HuH-7 (cell line): ENCODE measurements around the gene TESK2.
"Not testable (repeated sequence)": the region's sequence is repeated elsewhere in the genome, so short reads cannot be mapped to it uniquely, and the experiment has no call there.

ENCODE experiments used
- DNase-seq: peaks from one replicate; pipeline ENCODE4 v3.0.0; 2011; ENCODE audit warnings: low spot score

TESK2 gene

DNA sequence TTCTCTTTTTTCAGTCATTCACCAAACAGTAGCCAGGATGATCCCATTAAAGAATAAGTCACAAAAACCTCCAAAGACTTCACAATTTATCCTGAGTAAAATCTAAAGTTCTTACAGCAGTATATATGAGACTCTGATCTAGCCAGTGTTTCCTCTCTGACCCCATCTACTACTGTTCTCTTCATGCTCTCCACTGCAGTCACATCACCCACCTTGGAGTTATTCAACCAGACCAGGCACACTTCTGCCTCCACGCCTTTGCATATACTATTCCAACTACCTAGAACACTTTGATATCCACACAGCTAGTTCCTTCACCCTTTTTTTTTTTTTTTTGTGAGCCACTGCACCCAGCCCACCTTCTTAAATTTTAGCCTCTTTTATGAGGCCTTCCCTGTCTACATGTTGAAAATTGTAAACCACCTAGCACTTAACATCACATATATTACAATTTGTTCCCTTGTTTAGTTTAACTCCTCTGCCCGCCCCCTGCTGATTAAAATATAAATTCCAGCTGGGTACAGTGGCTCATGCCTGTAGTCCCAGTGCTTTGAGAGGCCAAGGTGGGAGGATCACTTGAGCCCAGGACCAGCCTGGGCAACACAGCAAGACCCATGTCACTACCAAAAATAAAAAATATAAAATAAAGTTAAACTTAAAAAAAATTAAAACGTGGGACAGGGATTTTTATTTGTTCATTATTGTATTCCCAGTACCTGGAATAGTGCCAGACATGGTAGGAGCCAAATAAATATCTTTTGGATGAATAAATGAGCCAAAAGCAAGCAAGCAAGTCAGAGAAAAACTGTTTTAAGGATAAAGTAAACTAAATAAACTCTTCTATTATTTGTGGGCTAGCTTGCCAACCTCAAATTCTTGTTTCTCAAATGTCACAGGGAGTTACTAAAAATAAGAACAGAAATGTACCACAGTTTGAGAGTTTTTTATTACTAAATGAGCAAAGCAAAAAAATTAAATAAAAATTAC is 115.6 kb downstream of the TESK2 start:
- no peak for DNase-seq

DNA sequence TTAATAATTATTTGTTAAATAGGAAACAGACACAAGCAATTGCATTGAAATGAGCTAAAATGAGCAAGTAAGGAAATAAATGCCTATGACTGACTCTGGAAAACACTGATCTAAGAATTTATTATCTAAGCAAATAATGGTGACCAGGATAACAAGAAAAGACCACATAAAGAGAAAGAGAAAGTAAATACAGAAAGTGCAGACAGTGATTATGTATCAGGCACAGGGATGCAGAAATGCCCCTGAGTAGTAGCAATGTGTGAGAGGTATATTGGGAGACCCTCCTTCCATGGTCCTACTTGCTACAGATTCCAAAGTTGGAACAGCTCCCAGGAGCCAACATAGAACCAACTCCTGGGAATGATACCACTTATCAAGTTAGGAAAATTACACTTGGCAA is 117.4 kb downstream of the TESK2 start:
- DNase-seq: no peak

DNA sequence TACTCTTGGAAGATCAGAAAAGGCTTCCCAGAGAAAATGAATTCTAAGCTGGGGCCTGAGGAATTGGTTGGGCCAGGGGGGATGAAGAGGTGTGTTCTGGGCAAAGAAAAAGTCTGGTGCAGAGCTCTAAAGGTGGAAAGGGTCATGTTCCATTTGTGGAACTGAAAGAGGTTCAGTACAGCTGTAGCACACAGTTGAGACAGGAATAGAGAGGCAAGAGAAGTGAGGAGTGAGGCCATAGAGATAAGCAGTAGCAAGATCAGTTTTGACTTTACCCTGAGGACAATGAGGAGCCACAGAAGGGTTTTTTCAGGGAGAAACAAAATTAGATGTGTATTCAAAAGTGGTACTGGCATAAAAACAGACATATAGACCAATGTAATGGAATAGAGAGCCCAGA is 120.4 kb downstream of the TESK2 start:
- no peak for DNase-seq

DNA sequence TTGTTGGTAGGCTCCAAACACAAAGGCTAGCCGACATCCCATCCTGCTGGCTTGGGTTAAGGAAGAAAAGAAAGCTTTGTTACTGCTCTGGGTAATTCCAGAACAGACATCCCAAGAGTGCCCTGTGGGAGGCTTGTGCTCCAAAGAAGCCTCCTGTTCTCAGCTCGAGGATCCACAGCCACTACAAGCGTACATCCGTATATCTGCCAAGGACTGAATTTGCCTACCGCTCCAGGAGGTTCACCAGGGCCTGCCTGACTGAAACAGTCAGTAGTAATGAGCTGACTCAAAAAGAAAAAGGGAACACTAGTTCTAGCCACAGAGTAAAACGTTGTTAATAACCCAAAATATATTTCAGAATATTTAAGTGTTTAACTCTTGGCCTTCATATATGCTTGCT is 125.9 kb downstream of the TESK2 start:
- no peak for DNase-seq

DNA sequence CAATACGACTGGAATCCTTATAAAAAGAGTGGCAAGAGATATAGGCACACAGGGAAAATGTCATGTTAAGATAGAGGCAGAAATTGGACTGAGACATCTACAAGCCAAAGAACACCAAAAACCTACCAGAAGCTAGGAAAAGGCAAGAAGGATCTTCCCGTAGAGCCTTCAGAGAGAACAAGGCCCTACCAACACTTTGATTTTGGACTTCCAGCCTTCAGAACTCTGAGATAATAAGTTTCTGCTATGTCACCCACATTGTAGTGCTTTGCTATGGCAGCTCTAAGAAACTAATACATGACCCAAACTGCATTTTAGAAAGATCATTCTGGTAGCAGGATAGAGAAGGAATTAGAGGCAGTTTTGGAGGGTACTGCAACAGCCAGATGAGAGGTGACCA is 126.7 kb downstream of the TESK2 start:
- no peak for DNase-seq

DNA sequence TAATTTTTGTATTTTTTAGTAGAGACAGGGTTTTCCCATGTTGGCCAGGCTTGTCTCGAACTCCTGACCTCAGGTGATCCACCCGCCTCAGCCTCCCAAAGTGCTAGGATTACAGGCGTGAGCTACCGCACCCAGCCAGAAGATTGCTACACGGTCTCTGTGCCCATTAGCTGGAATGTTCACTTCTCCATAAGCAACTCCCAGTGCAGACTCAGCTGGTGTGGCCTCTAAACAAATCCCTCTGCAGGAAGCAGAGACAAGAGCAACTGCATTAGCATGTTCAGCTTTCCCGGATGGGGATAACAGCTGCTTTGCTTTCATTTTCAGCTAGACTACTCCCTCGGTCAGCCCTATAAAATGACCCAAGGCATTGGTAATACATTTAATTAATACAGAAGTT is 130.0 kb downstream of the TESK2 start:
- DNase-seq: not testable (repeated sequence)

DNA sequence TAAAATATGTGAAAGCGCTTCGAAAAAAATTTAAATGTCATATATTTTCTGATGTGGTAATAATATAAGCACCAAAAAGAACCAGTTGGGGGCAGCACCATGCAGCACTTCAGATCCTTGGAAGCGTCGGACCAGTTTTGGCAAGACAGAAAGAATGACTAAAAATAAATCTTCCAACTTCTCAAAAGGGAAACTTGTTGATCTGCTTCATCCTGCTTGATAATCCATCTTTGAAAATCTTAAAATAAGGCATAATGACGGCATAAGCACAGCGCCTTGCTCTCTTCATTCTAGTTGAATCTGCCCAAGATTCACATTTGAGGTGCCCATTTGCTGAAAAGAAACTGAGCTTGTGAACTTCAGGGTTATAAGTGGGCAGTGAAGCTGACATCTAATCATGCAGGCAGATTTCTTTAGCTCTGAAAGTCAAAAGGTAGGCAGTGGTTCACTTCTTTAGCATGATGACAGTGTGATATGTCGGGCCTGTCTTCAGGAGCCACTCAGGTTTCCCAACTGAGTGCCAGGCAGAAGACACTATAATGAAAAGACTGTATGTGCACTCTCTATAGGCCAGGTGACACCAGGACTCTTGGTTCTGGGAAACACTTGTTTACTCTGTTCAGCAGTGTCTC is 131.0 kb downstream of the TESK2 start:
- DNase-seq: no peak

DNA sequence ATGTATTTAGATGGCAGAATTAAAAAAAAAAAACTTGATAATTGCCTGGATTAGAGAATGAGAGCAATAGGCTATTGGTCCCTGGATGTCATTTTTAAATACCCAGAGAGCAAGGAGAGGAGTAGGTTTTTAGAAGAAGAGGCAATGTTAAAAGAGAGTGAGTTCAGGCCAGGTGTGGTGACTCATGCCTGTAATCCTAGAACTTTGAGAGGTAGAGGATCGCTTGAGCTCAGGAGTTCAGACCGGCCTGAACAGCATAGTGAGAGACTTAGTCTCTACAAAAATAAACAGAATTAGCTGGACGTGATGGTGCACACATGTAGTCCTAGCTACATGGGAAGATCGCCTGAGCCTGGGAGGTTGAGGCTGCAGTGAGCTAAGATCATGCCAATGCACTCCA is 134.8 kb downstream of the TESK2 start:
- DNase-seq: no peak

DNA sequence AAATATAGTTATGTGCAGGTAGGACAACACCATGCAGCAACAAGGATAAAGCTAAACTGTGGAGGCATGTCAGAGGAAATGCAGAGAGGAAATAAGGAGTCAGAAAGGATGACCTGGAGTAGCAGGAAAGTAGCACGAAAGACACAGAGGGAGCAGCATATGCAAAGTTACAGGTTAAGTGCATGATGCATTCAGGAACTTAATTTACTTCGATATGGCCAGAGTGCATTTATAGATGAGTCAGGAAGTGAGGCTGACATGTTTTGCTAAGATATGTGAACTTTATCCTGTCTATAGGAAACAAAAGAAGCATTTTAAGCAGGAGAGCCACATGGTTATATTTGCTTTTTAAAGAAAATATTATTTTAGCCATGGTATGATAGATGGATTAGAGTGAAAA is 135.3 kb downstream of the TESK2 start:
- no peak for DNase-seq

DNA sequence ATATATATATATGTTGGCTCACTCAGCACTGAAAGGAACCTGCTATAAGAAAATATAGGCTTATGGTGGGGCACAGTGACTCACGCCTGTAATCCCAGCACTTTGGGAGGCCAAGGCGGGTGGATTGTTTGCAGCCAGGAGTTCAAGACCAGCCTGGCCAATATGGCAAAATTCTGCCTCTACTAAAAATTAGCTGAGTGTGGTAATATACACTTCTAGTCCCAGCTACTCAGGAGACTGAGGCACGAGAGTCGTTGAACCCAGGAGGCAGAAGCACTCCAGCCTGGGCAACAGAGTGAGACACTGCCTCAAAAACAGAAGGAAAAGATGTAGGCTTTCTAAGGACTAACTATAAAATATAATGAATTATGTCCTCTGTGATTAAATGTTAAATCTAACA is 136.1 kb downstream of the TESK2 start:
- DNase-seq: no peak

DNA sequence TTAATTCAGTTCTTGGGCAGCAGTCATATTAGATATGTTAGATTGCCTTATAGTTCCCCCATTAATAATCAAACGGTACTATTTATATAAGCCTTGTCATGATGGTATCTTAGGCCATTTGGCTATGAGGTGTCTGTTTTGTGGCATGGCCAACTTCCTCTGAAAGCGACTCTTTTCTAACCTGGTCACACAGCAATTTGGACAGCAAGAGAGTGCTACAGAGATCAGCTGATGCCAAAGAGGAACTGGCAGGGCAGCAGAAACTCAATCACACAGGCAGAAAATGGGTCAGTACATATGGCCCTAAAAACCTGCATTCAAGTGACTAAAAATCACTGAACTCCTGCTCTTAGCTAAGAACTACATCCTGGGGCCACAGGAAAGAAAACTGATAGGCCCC is 137.3 kb downstream of the TESK2 start:
- no peak for DNase-seq

DNA sequence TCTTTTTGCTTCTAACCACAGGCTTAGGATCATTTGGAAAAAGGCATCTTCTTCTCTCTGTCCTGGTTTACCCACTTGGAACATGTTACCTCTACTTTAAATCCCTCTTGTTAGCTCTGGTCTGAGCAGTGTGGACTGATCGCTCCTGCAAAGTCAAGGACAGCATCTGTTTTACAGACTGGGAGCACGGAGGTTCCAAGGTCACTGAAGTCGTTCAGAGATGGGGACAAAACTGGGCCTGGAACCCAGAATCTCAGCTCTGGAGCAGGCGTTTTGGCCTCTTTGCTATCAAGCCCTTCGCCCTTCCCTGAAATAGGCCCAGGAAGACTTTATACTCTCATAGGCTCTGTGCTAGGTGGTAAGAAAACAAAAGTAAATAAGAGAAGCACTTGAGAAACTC is 139.5 kb downstream of the TESK2 start:
- DNase-seq: no peak

DNA sequence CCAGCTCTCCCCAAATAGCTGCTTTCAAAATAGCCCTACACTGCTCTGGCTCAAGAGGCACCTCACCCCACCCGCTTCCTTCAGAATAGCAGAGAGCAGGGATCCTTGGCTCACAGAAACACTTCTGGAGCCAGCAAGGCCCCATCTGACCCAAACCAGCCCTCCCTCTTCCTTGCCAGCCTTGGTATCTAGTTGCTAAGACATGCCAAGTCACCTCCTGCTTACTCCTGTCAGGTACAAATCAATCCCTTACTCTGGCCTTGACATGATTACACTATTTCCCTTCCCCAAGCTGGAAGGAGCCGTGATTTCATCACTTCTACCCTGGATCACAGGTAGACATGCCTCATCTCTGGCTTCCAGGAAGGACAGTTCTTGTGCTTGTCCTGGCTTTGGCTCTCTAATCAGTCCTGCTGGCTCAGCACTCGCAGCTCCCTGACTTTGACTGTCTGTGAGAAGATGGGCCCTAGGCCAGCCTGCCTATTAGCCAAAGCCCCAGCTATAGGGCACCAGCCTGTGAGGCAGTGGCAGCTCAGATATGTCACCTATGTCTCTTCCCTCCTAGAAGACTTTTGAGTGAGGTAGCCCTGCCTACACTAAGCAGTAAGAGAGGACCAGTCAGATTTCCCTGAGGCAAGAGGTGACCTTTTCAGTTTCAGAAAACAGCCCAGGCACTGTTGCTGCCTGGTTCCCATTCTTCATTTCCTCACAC is 141.8 kb downstream of the TESK2 start:
- DNase-seq: no peak

DNA sequence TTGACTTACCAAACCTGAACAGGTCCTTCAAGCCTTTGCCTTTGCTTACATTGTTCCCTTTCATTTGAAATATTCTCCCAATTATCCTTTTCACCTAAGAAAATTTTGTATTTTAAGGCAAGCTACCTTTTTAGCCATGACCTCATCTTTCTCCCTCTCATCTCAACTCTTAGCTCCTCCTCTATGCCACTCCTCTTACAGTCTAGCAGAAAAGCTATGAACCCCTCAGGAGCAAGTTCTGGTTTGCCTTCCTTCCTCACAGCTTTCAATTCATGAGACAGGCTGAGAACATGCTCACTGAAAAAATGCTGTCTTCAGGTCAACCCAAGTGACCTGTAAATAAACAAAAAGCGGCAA is 142.4 kb downstream of the TESK2 start:
- DNase-seq: no peak

DNA sequence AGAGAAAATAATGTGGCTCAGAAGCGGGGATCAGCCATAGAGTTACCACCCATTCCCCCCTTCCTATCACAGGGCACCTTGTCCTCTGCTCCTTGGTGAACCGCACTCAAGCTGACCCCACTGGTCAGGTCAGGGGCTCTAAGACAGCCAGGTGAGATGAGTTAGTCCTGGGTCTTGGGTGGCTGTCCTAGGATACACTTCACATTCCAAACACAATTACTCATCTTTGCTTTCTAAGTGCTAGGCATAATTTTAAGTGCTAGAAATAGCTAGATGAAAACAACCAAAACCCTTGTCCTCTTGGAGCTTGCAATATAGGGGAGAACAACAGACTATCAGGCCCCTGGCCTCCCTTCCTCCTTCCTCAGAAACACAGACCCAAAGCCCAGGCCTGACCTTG is 142.9 kb downstream of the TESK2 start:
- DNase-seq: no peak

DNA sequence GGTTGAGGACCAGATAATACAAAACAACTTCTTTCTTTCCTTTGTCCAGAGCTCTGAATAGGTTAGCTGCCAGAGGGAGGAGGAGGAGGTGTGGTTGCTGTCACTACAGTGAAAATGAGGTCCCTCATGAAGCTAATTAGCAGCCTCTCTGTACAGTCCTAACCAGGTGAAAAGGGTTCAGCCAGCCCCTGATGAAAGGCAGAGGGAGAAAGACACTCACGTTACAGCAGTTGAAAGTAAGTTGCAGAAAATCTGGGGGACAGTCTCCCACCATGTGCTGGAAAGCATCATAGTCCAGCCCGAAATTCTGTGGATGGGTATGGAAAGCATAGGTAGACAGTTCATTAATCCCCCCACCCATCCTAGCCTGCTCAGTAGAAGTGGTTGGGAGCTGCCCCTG is 144.5 kb downstream of the TESK2 start:
- no peak for DNase-seq

DNA sequence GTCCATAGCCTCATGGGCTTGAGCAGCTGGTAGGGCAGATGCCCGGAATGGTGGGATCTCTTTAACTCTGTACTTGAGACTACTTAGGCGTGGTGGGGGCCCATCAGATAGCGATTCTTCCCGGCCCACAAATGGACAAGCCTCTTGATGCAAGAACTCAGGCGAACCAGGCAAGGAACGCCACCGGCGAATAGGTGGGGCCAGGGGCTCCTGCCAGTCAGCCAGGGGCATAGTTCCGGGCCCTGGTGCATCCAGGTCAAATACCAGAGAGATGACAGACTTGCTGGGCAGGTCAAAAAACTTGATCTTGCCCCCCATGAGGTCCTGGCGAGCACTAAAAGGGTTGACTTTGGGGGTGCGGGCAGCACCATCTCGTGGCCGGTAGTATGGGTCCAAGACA is 145.9 kb downstream of the TESK2 start:
- DNase-seq: no peak

DNA sequence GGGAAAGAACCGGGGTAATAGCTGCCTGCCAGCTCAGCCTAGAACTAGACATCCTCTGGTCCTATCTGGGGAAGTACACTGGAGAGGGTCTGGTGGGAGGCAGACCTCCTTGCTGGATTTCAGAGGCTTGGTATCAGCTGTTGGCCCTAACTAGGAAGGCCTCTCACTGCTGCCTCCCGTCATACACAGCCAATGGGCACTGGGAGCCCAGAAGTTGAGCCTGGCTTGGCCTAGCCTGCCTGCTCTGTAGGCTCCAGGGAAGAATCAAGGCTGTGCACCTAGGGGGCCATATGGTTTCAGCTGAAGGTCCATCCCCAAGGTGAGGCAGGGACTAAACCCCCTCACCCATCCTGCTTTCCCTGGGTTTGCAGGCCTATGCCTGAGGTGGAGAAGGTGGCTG is 146.5 kb downstream of the TESK2 start:
- no peak for DNase-seq

DNA sequence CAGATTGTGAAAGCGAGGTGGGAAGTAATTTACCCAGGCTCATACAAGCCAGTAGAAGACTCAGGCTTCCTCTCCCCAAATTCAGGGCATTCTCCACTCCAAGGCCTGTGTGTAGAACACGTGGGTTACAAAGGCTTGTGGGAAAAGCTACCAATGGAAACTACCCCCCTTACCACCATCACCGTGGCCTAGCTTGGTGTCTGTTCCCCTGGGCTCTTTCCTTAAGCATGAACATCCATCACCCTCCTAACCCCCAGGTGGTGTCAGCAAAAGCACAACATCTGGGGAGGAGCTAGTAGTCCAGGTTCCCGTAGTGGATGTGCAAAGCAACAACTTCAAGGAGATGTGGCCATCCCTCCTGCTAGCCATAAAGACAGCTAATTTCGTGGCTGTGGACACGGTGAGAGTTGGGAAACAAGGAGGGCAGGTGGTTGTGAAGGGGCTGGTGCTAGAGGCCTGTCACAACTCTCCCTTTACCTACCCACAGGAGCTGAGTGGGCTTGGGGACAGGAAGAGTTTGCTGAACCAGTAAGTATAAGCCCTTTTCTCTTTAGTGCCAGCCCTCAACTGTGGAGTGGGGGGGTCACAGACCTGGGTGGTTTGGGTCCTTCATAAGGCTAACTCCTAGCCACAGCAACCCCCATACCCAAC is 150.0 kb downstream of the TESK2 start:
- DNase-seq: peak; percentile 45

DNA sequence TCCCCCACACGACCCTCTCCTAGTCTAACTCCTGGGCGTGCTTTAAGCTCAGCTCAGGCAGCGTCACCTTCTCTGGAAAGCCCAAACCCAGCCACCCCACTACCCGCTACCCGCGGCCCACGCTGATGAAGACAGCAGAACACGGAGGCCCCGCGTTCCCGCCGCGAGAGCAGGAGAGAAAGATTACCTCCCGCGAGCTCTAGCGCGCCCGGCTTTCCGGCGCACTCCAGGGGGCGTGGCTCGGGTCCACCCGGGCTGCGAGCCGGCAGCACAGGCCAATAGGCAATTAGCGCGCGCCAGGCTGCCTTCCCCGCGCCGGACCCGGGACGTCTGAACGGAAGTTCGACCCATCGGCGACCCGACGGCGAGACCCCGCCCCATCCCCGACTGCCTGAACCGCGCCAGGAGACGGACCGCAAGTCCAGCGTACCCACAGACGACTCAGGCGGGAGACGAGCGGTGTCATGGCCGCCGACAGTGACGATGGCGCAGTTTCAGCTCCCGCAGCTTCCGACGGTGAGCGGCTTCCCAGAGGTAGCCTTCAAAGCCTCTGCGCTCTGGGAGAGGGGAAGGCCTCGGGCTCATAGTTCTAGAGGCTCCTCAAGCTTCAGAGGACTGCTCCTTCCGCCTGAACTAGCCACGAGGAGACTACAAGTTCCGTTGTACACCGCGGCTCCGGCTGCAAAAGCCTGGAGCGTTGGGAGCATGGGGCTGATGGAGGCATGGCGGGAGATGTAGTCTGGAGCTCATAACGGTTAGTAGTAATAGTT is 151.0 kb downstream of the TESK2 start, which contains the start of the genes MUTYH and TOE1:
Gene MUTYH (minus strand): TSS at position 652 of the 770 bp plus-strand sequence. CDS start 5,935 bp downstream, outside the sequence.
Gene TOE1 (plus strand): TSS at position 382 of the 770 bp plus-strand sequence. CDS start 83 bp downstream, at position 465.
- DNase-seq: peak; percentile 94

DNA sequence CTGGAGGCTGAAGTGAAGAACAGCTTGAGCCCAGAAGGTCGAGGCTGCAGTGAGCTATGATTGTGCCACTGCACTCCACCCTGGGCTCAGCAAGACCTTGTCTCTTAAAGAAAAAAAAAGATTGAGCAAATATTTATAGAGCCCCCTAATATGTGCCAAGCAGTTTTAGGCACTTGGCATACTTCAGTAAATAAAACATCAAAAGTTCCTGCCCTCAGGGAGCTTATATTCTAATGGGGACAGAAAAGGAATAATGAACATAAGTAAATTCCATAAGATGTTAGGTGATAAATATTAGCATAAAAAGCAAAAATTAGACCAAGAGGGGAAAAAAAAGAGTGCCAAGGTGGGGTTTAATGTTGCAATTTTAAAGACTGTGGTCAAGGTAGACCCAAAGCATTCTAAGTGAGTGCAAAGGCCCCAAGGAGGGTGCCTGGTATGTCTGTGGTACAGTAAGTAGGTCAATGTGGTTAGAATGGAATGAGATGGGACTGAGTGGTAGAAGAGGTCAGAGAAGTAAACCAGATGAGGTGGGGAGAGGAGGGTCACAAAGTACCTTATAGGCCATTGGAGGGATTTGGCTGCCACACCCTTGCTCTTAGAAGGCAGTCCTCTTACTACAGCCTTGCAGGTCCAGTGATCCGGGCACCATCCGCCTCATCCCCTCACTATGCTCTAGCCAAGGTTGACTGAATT is 153.2 kb downstream of the TESK2 start:
- DNase-seq: no peak
